Skeletal muscle tissue (tissue), 4 donors: ENCODE data around the gene BUD23. TPM values are rescaled to one million over a fixed set of nuclear protein-coding genes. Genes with fewer than 3 reads are reported as not detected.
A peak's percentile ranks its signal among the peaks of the same experiment; 100 is the strongest.
"Not testable (repeated sequence)": the region's sequence is repeated elsewhere in the genome, so short reads cannot be mapped to it uniquely, and the experiment has no call there.

ENCODE experiments used
- H3K27ac ChIP-seq: one replicate; pipeline ENCODE4 v1.7.0; 2013; ENCODE audit warnings: mild to moderate bottlenecking, low read depth, low read length, inconsistent platforms
- H3K27me3 ChIP-seq, 3 donors: one replicate each; pipeline ENCODE4 v1.7.0; 2013; ENCODE audit warnings: low read length in 3 of 3; ENCODE audit not compliant: control insufficient read depth in 3 of 3, insufficient read depth in 3 of 3
- H3K36me3 ChIP-seq, 3 donors: one replicate each; pipeline ENCODE4 v1.7.0; 2013; ENCODE audit warnings: low read length in 3 of 3; ENCODE audit not compliant: control insufficient read depth in 3 of 3, insufficient read depth in 3 of 3
- H3K4me1 ChIP-seq, 3 donors: one replicate each; pipeline ENCODE4 v1.7.0; 2013; ENCODE audit warnings: low read length in 3 of 3, mild to moderate bottlenecking in 3 of 3; ENCODE audit not compliant: control insufficient read depth in 3 of 3, insufficient read depth in 3 of 3
- H3K4me3 ChIP-seq, 3 donors: one replicate each; pipeline ENCODE4 v1.7.0; 2013; ENCODE audit warnings: low read length in 3 of 3
- H3K9ac ChIP-seq, 3 donors: one replicate each; pipeline ENCODE4 v1.7.0; 2013; ENCODE audit warnings: low read length in 3 of 3, mild to moderate bottlenecking in 3 of 3, moderate library complexity in 2 of 3, low read depth in 1 of 3
- H3K9me3 ChIP-seq, 3 donors: one replicate each; pipeline ENCODE4 v1.7.0; 2013; ENCODE audit warnings: low read length in 3 of 3; ENCODE audit not compliant: control insufficient read depth in 3 of 3
- total RNA-seq: library from RNA; depleted of rRNA; stranded (reverse); fragments of >200 nt; gene quantifications from one replicate; pipeline ENCODE4 v1.2.3, GENCODE V29; 2014
- donor health status: Osteomylitis.

The BUD23 gene
- total RNA-seq, 1 donor from 2014 or later: 45.4 TPM

- H3K9ac ChIP-seq: no peak overlapping the region
- peaks cover 0 to 2% (median 0%) of the 10 kb centered on the region in 3 donors for H3K36me3 ChIP-seq
- no peaks in the 10 kb centered on the region for H3K4me1 ChIP-seq
- H3K9me3 ChIP-seq: no peaks in the 10 kb centered on the region
- H3K27ac ChIP-seq: no peak overlapping the region
- H3K4me3 ChIP-seq: no peak overlapping the region
- H3K27me3 ChIP-seq: no peaks in the 10 kb centered on the region
Measured at GRCh38 chr7:73704640-73705550, 21.5 kb downstream of the BUD23 start.

- Histone ChIP-seq H3K4me1 (no peaks in the 10 kb centered on the region), H3K27ac (no peak overlapping the region), H3K9me3 (no peaks in the 10 kb centered on the region), H3K4me3 (no peak overlapping the region), H3K36me3 (peaks cover 0 to 2% (median 0%) of the 10 kb centered on the region in 3 donors), H3K9ac (no peak overlapping the region), H3K27me3 (no peaks in the 10 kb centered on the region)
Measured at GRCh38 chr7:73705551-73705920, 22.1 kb downstream of the BUD23 start.

GRCh38 chr7:73706126-73707044, 23.0 kb downstream of the BUD23 start:
- no peaks in the 10 kb centered on the region for H3K4me1 ChIP-seq
- peaks cover 0 to 2% (median 0%) of the 10 kb centered on the region in 3 donors for H3K36me3 ChIP-seq
- no peaks in the 10 kb centered on the region for H3K9me3 ChIP-seq
- no peaks in the 10 kb centered on the region for H3K27me3 ChIP-seq
- no peak overlapping the region for H3K9ac ChIP-seq
- no peak overlapping the region for H3K27ac ChIP-seq
- no peak overlapping the region for H3K4me3 ChIP-seq

GRCh38 chr7:73707045-73707631, 23.7 kb downstream of the BUD23 start:
- H3K4me1 ChIP-seq: no peaks in the 10 kb centered on the region
- no peaks in the 10 kb centered on the region for H3K27me3 ChIP-seq
- H3K9ac ChIP-seq: no peak overlapping the region
- H3K27ac ChIP-seq: no peak overlapping the region
- no peak overlapping the region for H3K4me3 ChIP-seq
- peaks cover 0 to 2% (median 0%) of the 10 kb centered on the region in 3 donors for H3K36me3 ChIP-seq
- H3K9me3 ChIP-seq: no peaks in the 10 kb centered on the region

GRCh38 chr7:73708961-73709549, 25.7 kb downstream of the BUD23 start:
- Histone ChIP-seq H3K27ac (no peak overlapping the region), H3K27me3 (no peaks in the 10 kb centered on the region), H3K36me3 (peaks cover 0 to 2% (median 0%) of the 10 kb centered on the region in 3 donors), H3K9me3 (no peaks in the 10 kb centered on the region), H3K4me1 (no peaks in the 10 kb centered on the region), H3K4me3 (no peak overlapping the region), H3K9ac (no peak overlapping the region)

GRCh38 chr7:73712773-73713172, 29.4 kb downstream of the BUD23 start:
- no peaks in the 10 kb centered on the region for H3K9me3 ChIP-seq
- no peak overlapping the region for H3K9ac ChIP-seq
- no peaks in the 10 kb centered on the region for H3K27me3 ChIP-seq
- H3K27ac ChIP-seq: no peak overlapping the region
- H3K4me1 ChIP-seq: peaks cover 3 to 11% (median 6%) of the 10 kb centered on the region in 3 donors
- H3K4me3 ChIP-seq: no peak overlapping the region
- H3K36me3 ChIP-seq: no peaks in the 10 kb centered on the region

GRCh38 chr7:73713319-73713718, 29.9 kb downstream of the BUD23 start:
- not testable (repeated sequence) for H3K27me3 ChIP-seq, H3K9ac ChIP-seq, H3K36me3 ChIP-seq, H3K4me3 ChIP-seq, H3K27ac ChIP-seq, H3K9me3 ChIP-seq
- H3K4me1 ChIP-seq: peaks cover 6 to 16% (median 12%) of the 10 kb centered on the region in 3 donors

GRCh38 chr7:73715648-73716317, 32.4 kb downstream of the BUD23 start:
- Histone ChIP-seq H3K9me3 (no peaks in the 10 kb centered on the region), H3K4me1 (peaks cover 15 to 23% (median 22%) of the 10 kb centered on the region in 3 donors), H3K27me3 (no peaks in the 10 kb centered on the region), H3K4me3 (no peak overlapping the region), H3K27ac (no peak overlapping the region), H3K9ac (no peak overlapping the region), H3K36me3 (no peaks in the 10 kb centered on the region)

- H3K27me3 ChIP-seq: no peaks in the 10 kb centered on the region
- H3K9me3 ChIP-seq: no peaks in the 10 kb centered on the region
- H3K36me3 ChIP-seq: no peaks in the 10 kb centered on the region
- H3K9ac ChIP-seq: peak overlapping the region in 1 of 3 donors; percentile 33
- peaks cover 19 to 29% (median 23%) of the 10 kb centered on the region in 3 donors for H3K4me1 ChIP-seq
- no peak overlapping the region for H3K4me3 ChIP-seq
- no peak overlapping the region for H3K27ac ChIP-seq
Measured at GRCh38 chr7:73716318-73716890, 33.0 kb downstream of the BUD23 start.
